Urinary bladder (tissue), 4 donors: ENCODE measurements around the gene PEMT. TPM values are rescaled to one million over a fixed set of nuclear protein-coding genes. Genes with fewer than 3 reads are reported as not detected.

ENCODE experiments used
- DNase-seq: peaks from one replicate; pipeline ENCODE4 v3.0.0-alpha.2; 2015; ENCODE audit errors: extremely low spot score
- H3K27ac ChIP-seq: one replicate; pipeline ENCODE4 v1.5.1; 2013; ENCODE audit warnings: low read depth, mild to moderate bottlenecking, moderate library complexity
- H3K36me3 ChIP-seq: one replicate; pipeline ENCODE4 v1.6.1; 2013; ENCODE audit warnings: mild to moderate bottlenecking, moderate library complexity; ENCODE audit not compliant: insufficient read depth
- H3K4me1 ChIP-seq: one replicate; pipeline ENCODE4 v1.6.1; 2013; ENCODE audit warnings: mild to moderate bottlenecking, moderate library complexity; ENCODE audit not compliant: insufficient read depth
- H3K4me3 ChIP-seq: one replicate; pipeline ENCODE4 v1.5.1; 2013; ENCODE audit warnings: low read depth, low read length
- WGBS: extraction: QIAGEN DNeasy Blood & Tissue Kit; methylation state at CpG from one replicate; pipeline ENCODE4 v1.1.7; 2013; 5-methylcytosine and 5-hydroxymethylcytosine counted together
- polyA plus RNA-seq: library from polyadenylated mRNA; stranded (reverse); fragments of 200-250 nt; gene quantifications from one replicate; pipeline ENCODE4 v1.2.3, GENCODE V29; 2013
- total RNA-seq: library from RNA; depleted of rRNA; stranded (reverse); fragments of >200 nt; gene quantifications from one replicate; pipeline ENCODE4 v1.2.3, GENCODE V29; 2014
- donor health status: healthy with polysubstance abuse.
- donor health status: healthy.

The PEMT gene
- total and polyA plus RNA-seq, 2 donors, result 10.9 to 36.2 TPM

DNA sequence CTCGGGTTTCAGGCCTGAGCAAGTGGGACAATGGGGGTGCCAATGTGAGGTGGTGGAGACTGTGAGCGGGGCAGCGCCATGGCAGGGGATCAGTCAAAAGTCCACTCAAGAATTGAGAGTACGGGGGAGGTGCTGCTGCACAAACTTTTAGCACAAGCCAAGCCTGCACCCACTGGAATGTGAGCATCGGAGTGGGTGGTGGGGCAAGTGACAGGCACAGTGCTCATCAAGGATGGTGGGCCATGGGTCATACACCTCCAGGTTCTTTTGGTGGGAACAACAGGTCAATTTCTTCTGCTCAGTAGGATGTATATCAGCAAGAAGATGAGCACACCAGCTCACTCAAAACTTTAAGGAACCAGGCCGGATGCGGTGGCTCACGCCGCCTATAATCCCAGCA is 32.4 kb upstream of the PEMT start:
- H3K4me3 ChIP-seq, result no peak overlapping the region
- peaks cover 1% of the 10 kb centered on the region for H3K4me1 ChIP-seq
- H3K27ac ChIP-seq, result no peak overlapping the region
- no peak for DNase-seq
- no peaks in the 10 kb centered on the region for H3K36me3 ChIP-seq
- WGBS, result 96% methylated on average over 9 of the region's 9 CpGs

DNA sequence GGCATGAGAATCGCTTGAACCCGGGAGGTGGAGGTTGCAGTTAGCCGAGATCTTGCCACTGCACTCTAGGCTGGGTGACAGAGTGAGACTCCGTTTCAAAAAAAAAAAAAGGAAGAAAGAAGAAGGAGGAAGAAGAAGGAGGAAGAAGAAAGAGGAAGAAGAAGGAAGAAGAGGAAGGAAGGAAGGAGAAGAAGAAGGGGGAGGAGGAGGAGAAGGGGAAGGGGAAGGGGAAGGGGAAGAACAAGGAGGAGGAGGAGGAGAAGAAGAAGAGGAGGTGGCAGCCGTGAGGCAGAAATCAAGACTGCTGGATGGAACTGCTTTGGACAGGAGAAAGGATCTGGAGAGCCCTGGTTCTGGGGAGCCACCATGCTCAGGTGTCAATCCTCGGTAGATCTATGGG is 29.7 kb upstream of the PEMT start:
- 83% methylated on average over 6 of the region's 6 CpGs for WGBS
- H3K36me3 ChIP-seq, result no peaks in the 10 kb centered on the region
- H3K4me3 ChIP-seq, result no peak overlapping the region
- H3K4me1 ChIP-seq, result peaks cover 1% of the 10 kb centered on the region
- no peak for DNase-seq
- H3K27ac ChIP-seq, result no peak overlapping the region

DNA sequence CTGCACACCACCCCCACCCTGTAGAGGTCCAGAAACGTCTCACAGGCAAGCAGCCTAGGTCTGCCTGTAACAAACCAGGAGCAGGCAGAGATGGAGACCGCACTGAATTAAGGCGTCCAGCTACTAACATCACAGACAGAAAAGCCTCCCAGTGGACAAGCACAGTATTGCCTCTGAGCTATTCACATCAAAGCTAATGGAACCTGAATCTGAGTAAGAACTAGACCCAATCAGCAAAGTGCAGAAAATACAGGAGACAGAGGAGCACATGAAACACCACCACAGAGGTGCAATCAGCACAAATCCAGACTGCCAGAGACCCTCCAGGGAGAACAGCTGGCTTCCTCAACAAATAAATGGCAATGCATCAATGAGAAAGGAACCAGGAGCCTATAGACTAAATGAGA is 22.2 kb upstream of the PEMT start:
- no peak overlapping the region for H3K4me3 ChIP-seq
- WGBS, result 0% methylated on average over 3 of the region's 3 CpGs
- H3K36me3 ChIP-seq, result no peaks in the 10 kb centered on the region
- no peak for DNase-seq
- no peak overlapping the region for H3K27ac ChIP-seq
- H3K4me1 ChIP-seq, result no peaks in the 10 kb centered on the region

DNA sequence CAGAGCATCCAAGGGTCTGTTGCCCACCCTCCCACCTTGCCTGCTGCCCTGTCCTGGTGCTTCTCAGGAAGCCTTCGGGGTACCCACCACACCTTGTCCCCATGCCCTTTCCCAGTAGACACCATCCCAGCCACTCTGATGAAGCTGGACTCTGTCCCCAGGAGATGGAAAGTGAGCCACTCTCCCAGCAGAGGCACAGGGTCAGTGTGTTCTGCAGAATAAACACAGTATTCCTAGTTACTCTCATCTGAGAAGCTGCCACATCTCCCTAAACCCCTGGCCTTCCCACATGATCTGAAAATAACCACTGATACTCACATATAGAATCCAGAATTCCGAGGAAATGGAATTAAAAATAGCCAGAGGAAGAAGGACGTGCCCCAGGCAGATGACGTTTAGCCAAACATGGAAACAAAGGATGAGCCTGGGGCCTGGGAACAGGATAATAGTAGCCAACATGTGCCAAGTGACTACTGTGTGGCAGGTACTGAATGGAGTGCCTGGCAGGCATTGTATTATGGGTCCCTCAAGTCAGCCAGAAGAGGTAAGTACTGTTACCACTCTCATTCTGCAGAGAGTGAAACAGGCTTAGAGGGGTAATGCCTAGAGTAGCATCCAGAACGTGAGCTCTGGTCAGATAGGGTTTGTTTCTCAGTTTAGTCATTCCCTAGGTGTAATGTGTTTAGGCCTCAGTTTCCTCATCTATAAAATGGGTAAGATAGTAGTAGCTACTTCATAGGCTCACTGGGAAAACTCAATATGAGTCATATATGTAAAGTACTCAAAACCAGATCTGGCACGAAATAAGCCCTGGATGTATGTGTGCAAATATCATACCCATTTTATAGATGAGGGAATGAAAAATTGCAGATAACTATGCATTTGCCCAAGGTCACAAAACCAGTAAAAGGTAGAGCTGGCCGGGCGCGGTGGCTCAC is 20.8 kb upstream of the PEMT start:
- no peak overlapping the region for H3K4me3 ChIP-seq
- no peaks in the 10 kb centered on the region for H3K36me3 ChIP-seq
- no peak overlapping the region for H3K27ac ChIP-seq
- no peaks in the 10 kb centered on the region for H3K4me1 ChIP-seq
- no peak for DNase-seq
- 79% methylated on average over 9 of the region's 9 CpGs for WGBS

DNA sequence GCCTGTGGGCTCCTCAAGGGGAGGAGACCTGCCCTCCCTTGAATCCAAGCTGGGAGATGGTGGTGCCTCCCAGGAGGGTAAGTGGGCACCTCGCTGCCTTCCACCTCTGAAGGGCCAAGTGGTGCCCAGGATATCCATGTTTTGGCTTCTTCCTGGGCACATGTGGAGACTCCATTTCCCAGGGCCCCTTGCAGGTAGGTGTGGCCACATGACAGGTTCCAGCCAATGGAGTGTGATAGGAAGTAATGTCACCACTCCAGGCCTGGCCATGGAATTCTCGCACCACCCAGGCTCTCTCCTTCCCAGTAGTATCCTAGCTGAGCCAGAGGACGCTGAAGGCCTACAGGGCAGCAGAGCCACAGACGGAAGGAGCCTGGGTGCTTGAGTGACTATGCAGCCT is 17.6 kb upstream of the PEMT start:
- H3K4me3 ChIP-seq, result no peak overlapping the region
- H3K36me3 ChIP-seq, result no peaks in the 10 kb centered on the region
- H3K27ac ChIP-seq, result no peak overlapping the region
- DNase-seq, result no peak
- WGBS, result 97% methylated on average over 4 of the region's 4 CpGs
- no peaks in the 10 kb centered on the region for H3K4me1 ChIP-seq

DNA sequence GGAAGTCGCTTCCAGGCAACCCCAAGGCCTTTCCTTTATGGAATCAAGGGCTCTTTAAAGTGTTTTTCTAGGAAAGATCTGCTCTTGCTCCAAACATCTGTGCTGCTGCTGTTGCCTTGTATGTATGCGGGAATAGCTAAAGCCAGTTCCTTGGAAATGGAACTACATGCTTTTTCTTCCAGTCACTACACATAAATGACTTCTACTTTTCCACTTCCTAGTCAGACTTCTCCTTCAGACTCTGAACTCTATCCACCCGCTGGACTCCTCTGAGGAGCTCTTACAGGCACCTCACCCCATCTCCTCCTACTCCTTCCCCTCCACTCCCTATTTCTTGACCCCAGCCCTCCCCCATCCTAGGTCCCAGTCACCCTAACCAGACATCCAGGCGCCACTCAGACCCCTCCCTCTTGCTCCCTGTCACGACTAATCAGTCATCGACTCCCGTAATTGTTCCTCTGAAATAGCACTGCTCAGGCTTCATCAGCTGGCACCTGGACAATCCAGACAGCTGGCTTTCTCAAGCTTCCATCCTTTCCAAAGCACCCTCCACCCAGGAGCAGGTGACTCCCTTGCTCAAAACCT is 15.0 kb upstream of the PEMT start:
- Histone ChIP-seq H3K36me3 (no peaks in the 10 kb centered on the region), H3K27ac (no peak overlapping the region), H3K4me1 (no peaks in the 10 kb centered on the region), H3K4me3 (no peak overlapping the region)
- no peak for DNase-seq
- 42% methylated on average over 7 of the region's 7 CpGs for WGBS

DNA sequence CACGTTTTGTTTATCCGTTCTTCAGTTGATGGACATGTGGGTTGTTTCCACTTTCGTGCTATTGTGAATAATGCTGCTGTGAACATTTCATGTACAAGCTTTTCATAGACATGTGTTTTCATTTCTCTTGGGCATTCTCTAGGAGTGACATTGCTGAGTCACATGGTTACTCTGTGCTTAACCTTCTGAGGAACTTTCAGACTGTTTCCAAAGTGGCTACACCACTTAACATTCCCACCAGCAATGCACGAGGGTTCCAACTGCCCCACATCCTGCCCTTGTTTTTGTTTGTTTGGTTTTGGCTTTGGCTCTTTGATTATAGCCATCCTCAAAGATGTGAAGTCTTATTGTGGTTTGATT is 14.2 kb upstream of the PEMT start:
- H3K4me3 ChIP-seq, result no peak overlapping the region
- WGBS, result 55% methylated on average over 4 of the region's 4 CpGs
- DNase-seq, result no peak
- H3K36me3 ChIP-seq, result no peaks in the 10 kb centered on the region
- no peak overlapping the region for H3K27ac ChIP-seq
- no peaks in the 10 kb centered on the region for H3K4me1 ChIP-seq

DNA sequence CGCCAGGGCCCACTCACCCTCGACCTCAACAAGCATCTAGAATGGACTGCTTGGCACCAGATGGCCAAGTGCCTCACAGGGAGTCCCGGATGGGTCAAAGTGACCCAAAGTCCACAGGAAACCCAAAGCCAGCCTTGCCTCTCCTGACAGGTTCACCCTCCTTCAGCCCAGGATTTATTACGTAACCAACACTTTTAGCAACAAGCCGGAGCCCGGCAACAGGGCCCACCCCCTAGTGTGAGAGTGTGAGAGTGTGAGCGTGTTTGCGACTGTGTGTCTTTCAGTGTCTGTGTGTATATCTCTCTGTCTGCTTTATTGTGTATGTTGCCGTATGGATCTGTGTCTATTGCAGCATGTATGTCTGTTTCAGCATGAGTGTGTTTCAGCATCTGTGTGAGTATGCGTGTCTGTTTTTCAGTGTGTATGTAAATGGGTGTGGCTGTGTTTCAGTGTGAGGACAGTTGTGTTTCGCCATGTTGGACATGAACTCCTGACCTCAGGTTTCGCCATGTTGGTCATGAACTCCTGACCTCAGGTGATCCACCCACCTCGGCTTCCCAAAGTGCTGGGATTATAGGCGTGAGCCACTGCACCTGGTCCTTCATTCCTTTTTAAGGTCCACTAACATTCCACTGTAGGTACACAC is 13.7 kb upstream of the PEMT start:
- DNase-seq, result no peak
- Histone ChIP-seq H3K4me1 (no peaks in the 10 kb centered on the region), H3K36me3 (no peaks in the 10 kb centered on the region), H3K27ac (no peak overlapping the region), H3K4me3 (no peak overlapping the region)
- 83% methylated on average over 14 of the region's 14 CpGs for WGBS

DNA sequence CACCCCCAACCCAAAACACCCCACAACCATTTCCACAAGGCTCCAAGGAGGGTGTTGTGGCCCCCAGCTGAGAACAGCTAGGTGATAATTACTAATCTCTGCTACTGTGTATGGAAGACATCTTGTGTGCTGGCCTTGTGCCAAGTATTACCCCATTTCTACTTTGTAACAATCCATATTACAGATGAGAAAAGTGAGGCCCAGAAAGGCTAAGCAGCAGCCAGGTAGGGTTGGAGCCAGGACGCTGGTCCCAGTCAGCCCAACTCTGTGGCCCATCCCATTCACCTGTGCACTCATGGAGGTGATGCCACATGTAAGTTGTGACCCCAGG is 12.4 kb upstream of the PEMT start:
- Histone ChIP-seq H3K36me3 (no peaks in the 10 kb centered on the region), H3K4me1 (no peaks in the 10 kb centered on the region), H3K27ac (no peak overlapping the region), H3K4me3 (no peak overlapping the region)
- WGBS, result 98% methylated on average over 1 of the region's 1 CpG
- no peak for DNase-seq

DNA sequence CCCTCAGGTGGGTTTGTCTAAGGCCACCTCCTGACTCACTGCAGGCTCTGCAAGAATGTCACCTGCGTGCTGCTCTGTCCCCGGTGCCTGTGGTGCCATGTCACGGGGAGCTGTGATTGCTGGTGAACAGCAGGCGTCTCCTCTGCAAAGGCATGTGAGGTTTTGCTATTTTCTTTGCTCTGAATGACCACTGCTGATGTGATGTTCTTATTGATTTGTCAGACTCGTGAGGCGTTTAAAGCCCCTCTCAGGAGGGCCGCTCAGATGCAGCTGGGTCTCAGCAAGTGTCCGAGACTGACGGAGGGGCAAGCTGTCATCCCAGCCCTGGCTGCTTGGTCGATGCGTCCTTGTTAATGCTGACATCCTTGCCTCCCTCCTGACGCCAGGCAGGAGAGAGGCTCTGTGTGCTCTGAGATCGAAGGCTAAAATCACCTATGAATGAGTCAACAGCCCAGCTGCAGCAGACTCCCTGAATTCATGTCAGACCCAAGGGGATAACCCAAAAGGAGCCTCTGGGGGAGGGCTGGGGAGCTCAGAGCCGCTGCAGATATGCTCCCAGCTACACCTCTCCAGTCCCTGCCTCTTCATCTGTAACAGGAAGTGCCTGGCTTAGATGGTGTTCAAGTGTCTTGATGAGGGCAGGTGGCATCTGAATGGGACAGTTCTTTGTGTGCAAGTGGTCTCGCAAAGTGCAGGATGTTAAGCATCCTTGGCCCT is 11.8 kb upstream of the PEMT start:
- no peaks in the 10 kb centered on the region for H3K36me3 ChIP-seq
- H3K4me1 ChIP-seq, result no peaks in the 10 kb centered on the region
- DNase-seq, result no peak
- 75% methylated on average over 15 of the region's 15 CpGs for WGBS
- H3K27ac ChIP-seq, result no peak overlapping the region
- no peak overlapping the region for H3K4me3 ChIP-seq

DNA sequence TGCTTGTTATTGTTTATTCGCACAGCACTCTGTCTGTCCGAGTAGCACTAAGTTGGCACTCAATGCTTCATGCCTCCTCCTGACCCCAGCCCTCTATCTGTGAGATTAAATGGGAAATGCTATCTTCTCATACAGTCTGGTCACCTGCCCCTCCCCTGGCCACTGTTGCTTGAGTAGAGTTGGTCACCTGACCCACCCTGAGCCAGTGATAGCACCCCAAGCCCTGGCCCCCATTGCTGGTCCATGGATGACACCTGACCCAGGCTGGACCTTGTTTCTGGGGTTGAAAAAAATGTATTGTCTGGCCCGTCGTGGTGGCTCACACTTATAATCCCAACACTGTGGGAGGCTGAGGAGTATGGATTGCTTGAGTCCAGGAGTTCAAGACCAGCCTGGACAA is 8.5 kb upstream of the PEMT start:
- no peak for DNase-seq
- no peak overlapping the region for H3K27ac ChIP-seq
- no peaks in the 10 kb centered on the region for H3K36me3 ChIP-seq
- no peak overlapping the region for H3K4me3 ChIP-seq
- no peaks in the 10 kb centered on the region for H3K4me1 ChIP-seq
- WGBS, result 89% methylated on average over 4 of the region's 4 CpGs

DNA sequence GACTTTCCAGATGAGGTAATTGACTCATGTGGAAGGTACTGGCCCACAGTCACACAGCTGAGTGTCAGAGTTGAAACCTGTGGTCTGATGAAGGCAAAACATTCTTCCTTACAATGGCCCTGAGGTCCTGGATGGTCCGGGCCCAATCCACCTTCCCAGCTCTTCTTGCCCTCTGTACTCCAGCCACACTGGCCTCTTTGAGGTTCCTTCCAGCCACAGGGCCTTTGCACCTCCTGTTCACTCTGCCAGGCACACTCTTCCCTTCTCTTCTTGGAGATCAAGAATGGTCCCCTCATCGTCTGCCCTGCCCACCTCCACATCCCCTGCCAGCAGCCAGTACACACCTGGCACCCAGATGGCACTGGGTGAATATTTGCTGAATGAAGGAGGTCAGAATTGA is 6.5 kb upstream of the PEMT start:
- H3K36me3 ChIP-seq, result no peaks in the 10 kb centered on the region
- DNase-seq, result no peak
- no peak overlapping the region for H3K27ac ChIP-seq
- 96% methylated on average over 2 of the region's 2 CpGs for WGBS
- no peak overlapping the region for H3K4me3 ChIP-seq
- H3K4me1 ChIP-seq, result no peaks in the 10 kb centered on the region

DNA sequence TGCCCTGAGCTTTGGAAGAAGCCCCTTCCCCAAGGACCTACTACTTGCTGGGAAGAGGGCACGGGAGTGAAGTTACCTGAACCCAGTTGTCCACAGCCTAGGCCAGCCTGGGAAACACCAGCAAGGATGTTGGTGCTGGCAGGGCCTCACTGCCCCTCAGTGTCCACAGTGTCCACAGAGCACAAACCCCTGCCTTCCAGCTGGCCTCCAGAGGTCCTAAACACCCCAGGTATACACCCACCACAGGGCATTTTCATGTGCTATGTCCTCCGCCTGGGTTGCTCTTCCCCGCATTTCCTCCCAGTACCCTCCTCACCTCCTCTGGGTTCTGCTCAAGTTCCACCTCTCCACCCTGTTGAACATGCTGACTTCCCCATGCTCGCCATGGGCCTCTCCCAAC is 4.2 kb upstream of the PEMT start:
- Histone ChIP-seq H3K27ac (no peak overlapping the region), H3K4me3 (no peak overlapping the region), H3K36me3 (no peaks in the 10 kb centered on the region), H3K4me1 (no peaks in the 10 kb centered on the region)
- WGBS, result 90% methylated on average over 4 of the region's 4 CpGs
- DNase-seq, result no peak

DNA sequence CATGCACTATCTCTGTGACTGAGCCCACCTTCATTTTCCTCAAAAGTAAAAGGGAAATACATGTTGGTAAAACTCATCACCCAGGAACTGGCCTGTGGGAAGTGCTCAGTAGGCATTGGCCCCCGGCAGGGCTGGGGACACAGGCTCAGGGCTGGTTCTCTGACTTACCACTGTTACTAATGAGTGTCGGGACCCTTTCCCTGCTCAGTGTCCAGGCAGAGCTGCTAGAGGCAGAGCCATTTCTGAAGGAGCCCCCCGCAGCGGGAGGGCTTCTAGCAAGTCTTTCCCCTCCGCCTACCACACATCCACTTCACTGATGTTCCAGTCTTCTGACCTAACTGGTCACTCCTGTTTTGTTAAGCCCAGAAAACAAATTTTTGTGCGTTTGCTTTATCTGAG is 1.7 kb upstream of the PEMT start:
- H3K36me3 ChIP-seq, result no peaks in the 10 kb centered on the region
- H3K27ac ChIP-seq, result no peak overlapping the region
- WGBS, result 84% methylated on average over 6 of the region's 6 CpGs
- H3K4me1 ChIP-seq, result no peaks in the 10 kb centered on the region
- DNase-seq, result no peak
- H3K4me3 ChIP-seq, result no peak overlapping the region
